Measurements from ENCODE around the gene FBXW10.
"Not testable (repeated sequence)": the region's sequence is repeated elsewhere in the genome, so short reads cannot be mapped to it uniquely, and the experiment has no call there.

DNA sequence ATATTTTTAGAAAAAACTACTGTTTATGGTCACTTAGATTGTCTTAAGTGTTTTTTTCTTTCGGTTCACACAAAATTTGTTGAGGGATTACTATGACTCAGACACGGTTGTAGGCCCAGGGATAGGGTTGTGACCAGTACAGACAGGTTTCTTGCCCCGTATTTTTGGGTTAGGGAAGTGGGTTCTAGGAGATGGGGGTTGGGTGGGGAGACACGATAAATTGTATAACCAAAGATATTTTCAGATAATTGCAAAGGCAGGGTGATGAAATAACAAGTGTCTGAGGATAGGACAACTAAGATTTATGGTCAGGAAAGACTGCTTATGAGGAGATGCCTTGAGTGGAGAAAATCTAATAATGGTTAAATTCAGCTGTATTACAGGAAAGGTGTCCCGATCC, 38.0 kb downstream of the FBXW10 start:
- TF ChIP-seq, protein P1, sequence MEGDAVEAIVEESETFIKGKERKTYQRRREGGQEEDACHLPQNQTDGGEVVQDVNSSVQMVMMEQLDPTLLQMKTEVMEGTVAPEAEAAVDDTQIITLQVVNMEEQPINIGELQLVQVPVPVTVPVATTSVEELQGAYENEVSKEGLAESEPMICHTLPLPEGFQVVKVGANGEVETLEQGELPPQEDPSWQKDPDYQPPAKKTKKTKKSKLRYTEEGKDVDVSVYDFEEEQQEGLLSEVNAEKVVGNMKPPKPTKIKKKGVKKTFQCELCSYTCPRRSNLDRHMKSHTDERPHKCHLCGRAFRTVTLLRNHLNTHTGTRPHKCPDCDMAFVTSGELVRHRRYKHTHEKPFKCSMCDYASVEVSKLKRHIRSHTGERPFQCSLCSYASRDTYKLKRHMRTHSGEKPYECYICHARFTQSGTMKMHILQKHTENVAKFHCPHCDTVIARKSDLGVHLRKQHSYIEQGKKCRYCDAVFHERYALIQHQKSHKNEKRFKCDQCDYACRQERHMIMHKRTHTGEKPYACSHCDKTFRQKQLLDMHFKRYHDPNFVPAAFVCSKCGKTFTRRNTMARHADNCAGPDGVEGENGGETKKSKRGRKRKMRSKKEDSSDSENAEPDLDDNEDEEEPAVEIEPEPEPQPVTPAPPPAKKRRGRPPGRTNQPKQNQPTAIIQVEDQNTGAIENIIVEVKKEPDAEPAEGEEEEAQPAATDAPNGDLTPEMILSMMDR (IDR thresholded peaks at IDR 0.05; ENCODE audit: poor library complexity, severe bottlenecking): not testable (repeated sequence)
- not testable (repeated sequence) for TF ChIP-seq EZH2 (IDR thresholded peaks at IDR 0.05; ENCODE audit: borderline replicate concordance, insufficient read depth, low read length, poor library complexity, severe bottlenecking)
- TF ChIP-seq, protein P2, sequence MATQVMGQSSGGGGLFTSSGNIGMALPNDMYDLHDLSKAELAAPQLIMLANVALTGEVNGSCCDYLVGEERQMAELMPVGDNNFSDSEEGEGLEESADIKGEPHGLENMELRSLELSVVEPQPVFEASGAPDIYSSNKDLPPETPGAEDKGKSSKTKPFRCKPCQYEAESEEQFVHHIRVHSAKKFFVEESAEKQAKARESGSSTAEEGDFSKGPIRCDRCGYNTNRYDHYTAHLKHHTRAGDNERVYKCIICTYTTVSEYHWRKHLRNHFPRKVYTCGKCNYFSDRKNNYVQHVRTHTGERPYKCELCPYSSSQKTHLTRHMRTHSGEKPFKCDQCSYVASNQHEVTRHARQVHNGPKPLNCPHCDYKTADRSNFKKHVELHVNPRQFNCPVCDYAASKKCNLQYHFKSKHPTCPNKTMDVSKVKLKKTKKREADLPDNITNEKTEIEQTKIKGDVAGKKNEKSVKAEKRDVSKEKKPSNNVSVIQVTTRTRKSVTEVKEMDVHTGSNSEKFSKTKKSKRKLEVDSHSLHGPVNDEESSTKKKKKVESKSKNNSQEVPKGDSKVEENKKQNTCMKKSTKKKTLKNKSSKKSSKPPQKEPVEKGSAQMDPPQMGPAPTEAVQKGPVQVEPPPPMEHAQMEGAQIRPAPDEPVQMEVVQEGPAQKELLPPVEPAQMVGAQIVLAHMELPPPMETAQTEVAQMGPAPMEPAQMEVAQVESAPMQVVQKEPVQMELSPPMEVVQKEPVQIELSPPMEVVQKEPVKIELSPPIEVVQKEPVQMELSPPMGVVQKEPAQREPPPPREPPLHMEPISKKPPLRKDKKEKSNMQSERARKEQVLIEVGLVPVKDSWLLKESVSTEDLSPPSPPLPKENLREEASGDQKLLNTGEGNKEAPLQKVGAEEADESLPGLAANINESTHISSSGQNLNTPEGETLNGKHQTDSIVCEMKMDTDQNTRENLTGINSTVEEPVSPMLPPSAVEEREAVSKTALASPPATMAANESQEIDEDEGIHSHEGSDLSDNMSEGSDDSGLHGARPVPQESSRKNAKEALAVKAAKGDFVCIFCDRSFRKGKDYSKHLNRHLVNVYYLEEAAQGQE (IDR thresholded peaks at IDR 0.05; ENCODE audit: borderline replicate concordance): not testable (repeated sequence)

All from neural cell (in vitro differentiated cells).